ENCODE data around the gene ROS1. TPM values are rescaled to one million over a fixed set of nuclear protein-coding genes. Genes with fewer than 3 reads are reported as not detected.

ROS1 gene
- total and polyA plus RNA-seq, 4 donors = under 0.01 TPM; not detected in 3

DNA sequence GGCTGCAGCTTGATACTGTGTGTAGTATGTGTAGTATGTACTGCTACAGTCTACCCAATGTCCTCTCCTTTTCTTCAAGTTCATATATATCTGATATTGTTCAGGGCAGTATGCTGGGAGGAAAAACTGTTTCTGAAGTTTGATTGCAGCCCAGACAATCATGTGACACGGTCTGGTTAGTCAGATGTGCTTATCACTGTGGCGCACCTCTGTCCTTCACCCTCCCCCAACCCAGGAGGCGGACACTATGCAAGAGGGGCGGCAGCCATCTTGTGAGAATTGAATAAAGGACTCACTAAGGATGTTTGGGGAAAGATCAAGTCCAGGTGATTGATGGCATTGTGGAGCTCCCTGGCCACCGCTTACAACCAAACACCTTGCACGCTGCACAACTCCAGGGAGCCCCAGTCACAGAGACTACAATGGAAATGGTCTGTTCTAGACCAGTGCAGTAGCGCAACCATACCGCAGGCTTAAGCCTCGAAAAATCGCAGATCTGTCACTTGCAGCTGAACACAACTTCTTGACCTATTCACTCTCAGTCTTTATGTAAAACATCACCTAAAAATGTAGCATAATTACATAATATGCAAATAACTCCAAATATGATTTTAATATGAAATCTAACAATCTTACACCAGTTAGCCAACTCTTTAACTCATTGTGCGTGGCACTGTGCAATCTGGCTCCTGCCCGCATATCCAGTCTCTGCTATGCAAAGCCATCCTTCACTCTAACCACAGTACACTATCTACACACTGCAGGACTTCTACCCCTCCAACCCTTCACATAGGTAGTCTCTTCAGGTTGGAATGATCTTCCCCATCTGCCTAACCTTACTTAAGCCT is 81.1 kb downstream of the ROS1 start:
- no peak overlapping the region for H3K9ac ChIP-seq (ENCODE audit: low read depth in 1 of 2, low read length in 2 of 2)
- no peaks in the 10 kb centered on the region for H3K4me1 ChIP-seq (ENCODE audit: control insufficient read depth in 4 of 4, insufficient read depth in 4 of 4, low read length in 3 of 4)
- 84% methylated on average over 12 of the region's 12 CpGs for WGBS
- H3K4me3 ChIP-seq (ENCODE audit: low read depth in 1 of 3, low read length in 3 of 3) = no peak overlapping the region
- no peak overlapping the region for H3K27ac ChIP-seq (ENCODE audit: low read depth in 1 of 2, low read length in 2 of 2)
- DNase-seq (ENCODE audit: low spot score) = no peak
- TF ChIP-seq JUND (IDR thresholded peaks at IDR 0.05) (no peak), NR2F2 (IDR thresholded peaks at IDR 0.05) (no peak), RXRA (IDR thresholded peaks at IDR 0.05) (no peak), SP1 (IDR thresholded peaks at IDR 0.05) (no peak), EGR1 (IDR thresholded peaks at IDR 0.05; ENCODE audit: low read depth in 2 of 2) (no peak), CTCF (IDR thresholded peaks at IDR 0.05; ENCODE audit: low read depth, low read length, missing input control) (no peak), HNF4A (conservative IDR thresholded peaks at IDR 0.05) (no peak), HNF4G (IDR thresholded peaks at IDR 0.05) (no peak), ATF3 (IDR thresholded peaks at IDR 0.05) (no peak), FOXA1 (IDR thresholded peaks at IDR 0.05) (no peak), ZBTB33 (IDR thresholded peaks at IDR 0.05) (no peak), RAD21 (IDR thresholded peaks at IDR 0.05) (no peak), GABPA (IDR thresholded peaks at IDR 0.05 in 1 of 2, conservative IDR thresholded peaks at IDR 0.05 in 1 of 2) (no peak), TAF1 (conservative IDR thresholded peaks at IDR 0.05) (no peak), YY1 (IDR thresholded peaks at IDR 0.05) (no peak)
- TF ChIP-seq, protein P1, sequence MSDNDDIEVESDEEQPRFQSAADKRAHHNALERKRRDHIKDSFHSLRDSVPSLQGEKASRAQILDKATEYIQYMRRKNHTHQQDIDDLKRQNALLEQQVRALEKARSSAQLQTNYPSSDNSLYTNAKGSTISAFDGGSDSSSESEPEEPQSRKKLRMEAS (IDR thresholded peaks at IDR 0.05) = no peak
- TF ChIP-seq, protein P2, sequence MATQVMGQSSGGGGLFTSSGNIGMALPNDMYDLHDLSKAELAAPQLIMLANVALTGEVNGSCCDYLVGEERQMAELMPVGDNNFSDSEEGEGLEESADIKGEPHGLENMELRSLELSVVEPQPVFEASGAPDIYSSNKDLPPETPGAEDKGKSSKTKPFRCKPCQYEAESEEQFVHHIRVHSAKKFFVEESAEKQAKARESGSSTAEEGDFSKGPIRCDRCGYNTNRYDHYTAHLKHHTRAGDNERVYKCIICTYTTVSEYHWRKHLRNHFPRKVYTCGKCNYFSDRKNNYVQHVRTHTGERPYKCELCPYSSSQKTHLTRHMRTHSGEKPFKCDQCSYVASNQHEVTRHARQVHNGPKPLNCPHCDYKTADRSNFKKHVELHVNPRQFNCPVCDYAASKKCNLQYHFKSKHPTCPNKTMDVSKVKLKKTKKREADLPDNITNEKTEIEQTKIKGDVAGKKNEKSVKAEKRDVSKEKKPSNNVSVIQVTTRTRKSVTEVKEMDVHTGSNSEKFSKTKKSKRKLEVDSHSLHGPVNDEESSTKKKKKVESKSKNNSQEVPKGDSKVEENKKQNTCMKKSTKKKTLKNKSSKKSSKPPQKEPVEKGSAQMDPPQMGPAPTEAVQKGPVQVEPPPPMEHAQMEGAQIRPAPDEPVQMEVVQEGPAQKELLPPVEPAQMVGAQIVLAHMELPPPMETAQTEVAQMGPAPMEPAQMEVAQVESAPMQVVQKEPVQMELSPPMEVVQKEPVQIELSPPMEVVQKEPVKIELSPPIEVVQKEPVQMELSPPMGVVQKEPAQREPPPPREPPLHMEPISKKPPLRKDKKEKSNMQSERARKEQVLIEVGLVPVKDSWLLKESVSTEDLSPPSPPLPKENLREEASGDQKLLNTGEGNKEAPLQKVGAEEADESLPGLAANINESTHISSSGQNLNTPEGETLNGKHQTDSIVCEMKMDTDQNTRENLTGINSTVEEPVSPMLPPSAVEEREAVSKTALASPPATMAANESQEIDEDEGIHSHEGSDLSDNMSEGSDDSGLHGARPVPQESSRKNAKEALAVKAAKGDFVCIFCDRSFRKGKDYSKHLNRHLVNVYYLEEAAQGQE (IDR thresholded peaks at IDR 0.05) = no peak
- no peaks in the 10 kb centered on the region for H3K9me3 ChIP-seq (ENCODE audit: control insufficient read depth in 4 of 4, low read length in 3 of 4)
- H3K27me3 ChIP-seq (ENCODE audit: control insufficient read depth in 4 of 4, insufficient read depth in 4 of 4, low read length in 3 of 4) = peaks cover 0 to 2% (median 0%) of the 10 kb centered on the region in 4 donors
- H3K36me3 ChIP-seq (ENCODE audit: control insufficient read depth in 4 of 4, insufficient read depth in 3 of 4, low read depth in 1 of 4, low read length in 3 of 4) = no peaks in the 10 kb centered on the region
